ENCODE data around the gene MRPS30. TPM values are rescaled to one million over a fixed set of nuclear protein-coding genes. Genes with fewer than 3 reads are reported as not detected.
A peak's percentile ranks its signal among the peaks of the same experiment; 100 is the strongest.

Gene MRPS30
- total and polyA plus RNA-seq, 2 of the 4 experiments (the other 2 are of a cell fraction), result 18.3 to 51.4 TPM

- TSS peak; percentile 34 for BruUV-seq (replicated peaks)
- ChIA-PET CTCF (no interaction called here), POLR2A (ENCODE audit: unreplicated experiment) (no interaction called here)
- H3K27me3 ChIP-seq (ENCODE audit: control insufficient read depth, insufficient read depth, low read length), result no peaks in the 10 kb centered on the region
- dilution Hi-C loops (cut with HindIII; ENCODE audit: low sequenced_read_pairs, unreplicated experiment) (no loop called here), intact Hi-C loops (cut with micrococcal nuclease) (no loop called here), in situ Hi-C loops (cut with MboI; ENCODE audit: low sequenced_read_pairs) (no loop called here)
- TF ChIP-seq MAFK (IDR thresholded peaks at IDR 0.05; ENCODE audit: low read depth, low read length) (no peak), RCOR1 (IDR thresholded peaks at IDR 0.05; ENCODE audit: insufficient replicate concordance, low read length) (no peak)
- no peaks in the 10 kb centered on the region for H3K9me3 ChIP-seq (ENCODE audit: control insufficient read depth, insufficient read depth, low read length)
- H3K9ac ChIP-seq (ENCODE audit: low read depth, low read length), result no peak overlapping the region
- no peaks in the 10 kb centered on the region for H4K20me1 ChIP-seq (ENCODE audit: insufficient read depth, low read length)
- no peak overlapping the region for H3K56ac ChIP-seq (ENCODE audit: extremely low read depth, insufficient read depth, low read length)
- no peak overlapping the region for H4K5ac ChIP-seq (ENCODE audit: low read depth, low read length)
- H3K79me1 ChIP-seq (ENCODE audit: low read depth in 1 of 2, low read length in 2 of 2), result no peaks in the 10 kb centered on the region
- no peak overlapping the region for H2AK5ac ChIP-seq (ENCODE audit: low read depth, low read length)
- H2AFZ ChIP-seq (replicated peaks; ENCODE audit: low read length, poor library complexity), result no peak overlapping the region
- ATAC-seq (ENCODE audit: low read depth) (no peak), DNase-seq (no peak)
- no peak overlapping the region for H2BK15ac ChIP-seq (ENCODE audit: low read depth, low read length)
- H2BK20ac ChIP-seq (ENCODE audit: low read depth, low read length), result no peak overlapping the region
- H3K4ac ChIP-seq (ENCODE audit: low read depth, low read length), result no peak overlapping the region
- H3K23ac ChIP-seq (ENCODE audit: low read depth, low read length), result no peak overlapping the region
- H2AK9ac ChIP-seq (replicated peaks; ENCODE audit: low read depth, low read length, poor library complexity), result no peak overlapping the region
- H3K36me3 ChIP-seq (ENCODE audit: control insufficient read depth, insufficient read depth, low read length), result no peaks in the 10 kb centered on the region
- H2BK5ac ChIP-seq (ENCODE audit: low read depth, low read length, poor library complexity, severe bottlenecking), result no peak overlapping the region
- H3K4me1 ChIP-seq (ENCODE audit: control insufficient read depth, insufficient read depth, low read length), result no peaks in the 10 kb centered on the region
- no peak overlapping the region for H3K4me2 ChIP-seq (ENCODE audit: low read depth, low read length)
- WGBS, 2 experiments (ENCODE audit: extremely low coverage in 2 of 2, insufficient read length in 1 of 2), result no CpG with 5 or more reads among the region's 3 CpGs
- H2BK120ac ChIP-seq (ENCODE audit: low read depth, low read length), result no peak overlapping the region
- no peak overlapping the region for H4K8ac ChIP-seq (ENCODE audit: low read depth in 2 of 2, low read length in 2 of 2)
- no peak overlapping the region for H4K91ac ChIP-seq (ENCODE audit: insufficient read depth, low read depth, low read length)
- no peak overlapping the region for H3K14ac ChIP-seq (replicated peaks; ENCODE audit: low read depth, low read length)
- H3K27ac ChIP-seq (ENCODE audit: insufficient read depth, low read length), result no peak overlapping the region
- no peak overlapping the region for H3K4me3 ChIP-seq (ENCODE audit: insufficient read depth, low read depth, low read length)
- no peak overlapping the region for H3K18ac ChIP-seq (ENCODE audit: low read depth, low read length)
- no peaks in the 10 kb centered on the region for H3K9me1 ChIP-seq (ENCODE audit: insufficient read depth, low read length)
Measured at GRCh38 chr5:44827681-44828080, 18.9 kb downstream of the MRPS30 start.

Measured in IMR-90 (cell line).